ENCODE data around the gene TGFB1.

Gene TGFB1

DNA sequence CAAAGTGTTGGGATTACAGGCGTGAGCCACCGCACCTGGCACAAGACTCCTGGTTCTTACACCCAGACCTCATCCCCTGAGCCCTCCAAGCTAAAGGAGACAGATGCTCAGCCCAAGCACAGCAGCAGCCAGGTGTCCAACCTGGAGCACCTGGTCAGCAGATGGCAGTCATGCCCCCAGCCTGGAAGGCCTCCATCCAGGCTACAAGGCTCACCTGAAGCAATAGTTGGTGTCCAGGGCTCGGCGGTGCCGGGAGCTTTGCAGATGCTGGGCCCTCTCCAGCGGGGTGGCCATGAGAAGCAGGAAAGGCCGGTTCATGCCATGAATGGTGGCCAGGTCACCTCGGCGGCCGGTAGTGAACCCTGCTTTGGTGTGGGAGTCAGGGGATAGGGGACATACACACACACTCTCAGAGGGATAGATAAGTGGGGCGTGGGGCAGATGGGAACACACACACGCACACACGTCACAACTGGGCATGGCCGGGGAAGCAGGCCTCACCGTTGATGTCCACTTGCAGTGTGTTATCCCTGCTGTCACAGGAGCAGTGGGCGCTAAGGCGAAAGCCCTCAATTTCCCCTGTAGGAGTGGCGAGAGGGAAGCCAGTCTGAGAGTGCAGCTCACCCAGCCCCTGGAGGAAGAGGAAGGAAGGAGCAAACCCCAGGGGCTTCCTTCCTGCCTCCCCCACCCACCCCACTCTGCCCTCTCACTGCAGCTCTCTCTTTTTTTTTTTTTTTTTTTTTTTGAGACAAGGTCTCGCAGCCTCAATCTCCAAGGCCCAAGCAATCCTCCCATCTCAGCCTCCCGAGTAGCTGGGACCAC lies 11.8 kb downstream of the TGFB1 start:
- DNase-seq (ENCODE audit: low spot score) = no peak

DNA sequence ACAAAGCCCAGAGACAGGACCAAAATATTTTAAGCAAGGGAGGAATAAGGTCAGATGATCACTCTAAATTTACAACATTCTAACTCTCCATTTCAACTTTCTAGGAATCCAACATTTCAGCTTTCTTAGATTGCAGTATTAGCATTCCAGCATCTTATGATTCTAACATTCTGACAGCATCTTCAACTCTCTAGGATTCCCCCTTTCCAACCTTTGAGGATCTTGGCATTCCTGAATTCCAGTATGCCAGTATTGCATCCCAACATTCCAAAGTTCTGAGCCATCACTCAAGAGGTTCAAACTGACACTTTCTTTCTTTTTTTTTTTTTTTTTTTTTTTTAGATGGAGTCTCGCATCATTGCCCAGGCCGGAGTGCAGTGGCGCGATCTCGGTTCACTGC lies 13.8 kb downstream of the TGFB1 start:
- DNase-seq (ENCODE audit: low spot score) = no peak

DNA sequence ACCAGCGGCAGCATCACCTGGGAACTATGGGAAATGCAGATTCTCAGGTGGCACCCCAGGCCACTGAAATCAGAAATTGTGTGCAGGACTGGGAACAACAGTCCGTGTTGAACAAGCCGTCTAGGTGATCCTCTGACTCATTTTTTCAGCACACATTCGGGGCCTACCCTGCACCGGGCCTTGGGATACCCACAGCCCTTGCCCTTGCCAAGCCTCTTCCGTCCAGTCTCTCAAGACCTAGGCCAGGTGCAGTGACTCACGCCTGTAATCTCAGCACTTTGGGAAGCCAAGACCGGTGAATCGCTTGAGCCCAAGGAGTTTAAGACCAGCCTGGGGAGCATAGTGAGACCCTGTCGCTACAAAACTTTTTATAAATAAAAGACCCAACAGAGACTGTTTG lies 18.3 kb downstream of the TGFB1 start:
- DNase-seq (ENCODE audit: low spot score) = no peak

DNA sequence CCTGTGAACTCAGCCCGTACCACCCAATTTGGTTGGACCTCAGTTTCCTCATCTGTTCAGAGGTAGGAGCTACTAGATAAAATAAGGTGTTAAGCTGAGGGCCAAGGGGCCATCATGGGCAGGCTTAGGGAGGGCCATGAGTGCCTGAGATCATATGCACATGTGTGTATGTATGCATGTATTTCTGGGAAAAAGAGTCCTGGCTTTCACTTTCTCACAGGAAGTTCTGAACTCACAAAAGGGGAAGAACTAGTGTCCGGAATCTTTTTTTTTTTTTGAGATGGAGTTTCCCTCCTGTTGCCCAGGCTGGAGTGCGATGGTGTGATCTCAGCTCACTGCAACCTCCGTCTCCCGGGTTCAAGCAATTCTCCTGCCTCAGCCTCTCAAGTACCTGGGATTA lies 18.9 kb downstream of the TGFB1 start:
- DNase-seq (ENCODE audit: low spot score) = no peak

GRCh38 chr19:41332468-41332867 lies 21.3 kb downstream of the TGFB1 start:
- no peak for DNase-seq (ENCODE audit: low spot score)

DNA sequence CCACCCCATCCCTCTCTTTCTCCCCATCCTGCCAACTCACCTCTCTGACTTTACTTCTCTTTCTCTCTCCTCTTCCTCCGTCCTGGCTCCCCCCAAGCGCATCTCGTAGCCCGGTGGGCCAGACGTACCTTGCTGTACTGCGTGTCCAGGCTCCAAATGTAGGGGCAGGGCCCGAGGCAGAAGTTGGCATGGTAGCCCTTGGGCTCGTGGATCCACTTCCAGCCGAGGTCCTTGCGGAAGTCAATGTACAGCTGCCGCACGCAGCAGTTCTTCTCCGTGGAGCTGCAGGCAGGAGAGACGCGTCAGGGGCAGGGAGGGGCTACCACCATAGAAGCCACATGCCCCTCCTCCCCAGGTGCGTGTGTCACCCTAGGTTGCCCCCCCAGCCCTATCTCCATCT lies 21.7 kb downstream of the TGFB1 start:
- DNase-seq (ENCODE audit: low spot score) = no peak

- no peak for DNase-seq (ENCODE audit: low spot score)
These were observed 22.6 kb downstream of the TGFB1 start for GRCh38 chr19:41330946-41331678.

- DNase-seq (ENCODE audit: low spot score) = no peak
These were observed 23.2 kb downstream of the TGFB1 start for GRCh38 chr19:41330481-41330880.

GRCh38 chr19:41328842-41329225 lies 24.9 kb downstream of the TGFB1 start:
- DNase-seq (ENCODE audit: low spot score) = no peak

- peak; percentile 42 for DNase-seq (ENCODE audit: low spot score)
These were observed 25.4 kb downstream of the TGFB1 start for GRCh38 chr19:41328157-41328841.

GRCh38 chr19:41327576-41328156 lies 26.1 kb downstream of the TGFB1 start:
- peak; percentile 87 for DNase-seq (ENCODE audit: low spot score)

GRCh38 chr19:41327076-41327575 lies 26.6 kb downstream of the TGFB1 start:
- DNase-seq (ENCODE audit: low spot score) = no peak

- no peak for DNase-seq (ENCODE audit: low spot score)
These were observed 27.6 kb downstream of the TGFB1 start for GRCh38 chr19:41325947-41326706.

GRCh38 chr19:41325640-41325946 lies 28.1 kb downstream of the TGFB1 start:
- no peak for DNase-seq (ENCODE audit: low spot score)

GRCh38 chr19:41324921-41325639 lies 28.6 kb downstream of the TGFB1 start:
- no peak for DNase-seq (ENCODE audit: low spot score)

GRCh38 chr19:41324231-41324702 lies 29.5 kb downstream of the TGFB1 start:
- no peak for DNase-seq (ENCODE audit: low spot score)

DNA sequence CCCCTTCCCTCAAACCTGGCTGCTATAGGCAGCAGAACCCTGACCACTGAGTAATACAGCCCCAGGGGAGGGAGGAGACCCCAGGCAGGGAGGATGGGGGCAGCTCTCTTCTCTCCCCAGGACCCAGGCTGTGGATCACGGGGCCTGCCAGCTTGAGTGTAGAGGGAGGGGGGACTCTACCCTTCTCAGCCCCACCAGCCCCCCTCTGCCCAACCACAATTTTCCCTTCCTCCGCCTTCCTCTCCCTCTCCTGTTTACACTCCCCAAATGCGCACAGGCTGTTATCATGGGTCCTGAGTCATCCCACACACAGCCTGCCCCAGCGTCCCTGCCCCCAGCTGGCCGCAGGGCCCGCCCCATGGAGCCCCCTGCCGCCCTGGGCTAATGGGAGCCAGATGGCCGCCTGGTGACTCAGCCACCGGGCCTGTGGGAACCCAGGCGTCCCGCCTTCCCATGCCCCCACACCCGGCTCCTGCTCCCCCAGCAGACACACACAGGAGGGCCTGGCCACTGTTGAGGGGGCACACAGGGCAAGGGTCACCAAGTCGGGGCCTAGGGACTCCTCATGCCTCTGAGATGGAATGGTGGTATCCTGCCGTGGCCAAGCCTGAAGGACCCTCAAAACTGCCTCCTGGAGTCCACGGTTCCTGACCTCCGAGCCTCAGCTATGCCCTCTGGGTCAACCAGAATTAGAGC lies 30.1 kb downstream of the TGFB1 start:
- DNase-seq (ENCODE audit: low spot score) = no peak

DNA sequence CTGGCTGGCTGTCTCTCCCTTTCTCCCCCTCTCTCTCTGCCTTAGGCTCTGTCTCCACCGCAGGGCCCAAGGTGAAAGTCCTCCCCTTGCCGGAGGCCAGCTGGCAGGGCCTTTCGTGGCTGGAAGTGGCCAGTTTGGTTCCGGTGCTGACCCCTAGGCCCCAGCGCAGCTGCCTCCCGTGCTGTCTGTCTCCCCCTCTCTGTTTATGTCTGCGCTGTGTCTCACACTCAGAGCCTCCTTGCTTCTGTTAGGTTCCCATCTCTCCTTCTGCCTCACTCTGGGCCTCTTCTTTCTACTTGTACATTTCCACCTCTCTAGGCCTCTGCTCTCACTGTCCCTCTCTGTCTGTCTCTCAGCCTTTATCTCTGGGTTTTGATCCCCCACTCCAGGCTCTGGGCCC lies 30.7 kb downstream of the TGFB1 start:
- DNase-seq (ENCODE audit: low spot score) = no peak

- no peak for DNase-seq (ENCODE audit: low spot score)
These were observed 31.3 kb downstream of the TGFB1 start for GRCh38 chr19:41322451-41322850.

DNA sequence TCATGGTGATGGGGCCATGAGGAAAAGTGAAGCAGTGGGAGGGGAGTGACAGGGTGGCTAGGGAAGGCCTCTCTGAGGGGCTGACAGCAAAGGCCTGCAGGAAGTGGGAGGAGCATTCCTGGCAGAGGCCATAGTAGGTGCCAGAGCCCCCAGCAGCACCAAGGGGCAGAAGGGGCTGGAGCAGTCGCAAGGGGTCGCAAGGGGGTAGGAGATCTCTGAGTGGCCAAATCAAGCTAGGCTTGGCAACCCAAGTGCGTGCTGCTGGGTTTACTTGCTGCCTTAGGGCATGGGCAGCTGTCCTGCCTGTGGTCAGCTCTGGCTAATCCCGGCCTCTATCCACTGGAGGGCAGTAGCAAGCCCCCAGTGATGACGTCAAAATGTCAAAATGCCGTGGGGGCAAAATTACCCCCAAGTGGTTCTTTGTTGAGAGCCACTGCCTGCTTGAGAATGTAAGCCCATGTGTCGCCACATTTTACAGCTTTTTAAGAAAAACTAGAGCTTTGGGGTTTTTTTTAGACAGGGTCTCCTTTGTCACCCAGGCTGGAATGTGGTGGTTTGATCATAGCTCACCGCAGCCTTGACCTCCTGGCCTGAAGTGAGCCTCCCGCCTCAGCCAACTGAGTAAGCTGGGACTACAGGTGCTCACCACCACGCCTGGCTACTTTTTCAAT lies 32.0 kb downstream of the TGFB1 start:
- no peak for DNase-seq (ENCODE audit: low spot score)

Data from activated CD4-positive, alpha-beta T cell treated with anti-CD3 and anti-CD28 coated beads, Interleukin-2, Interleukin-4, amounts not matched to agents 100 ng/mL and 50 ng/mL, durations not matched to agents 16 hours and 8 hours (primary cell).